Heart right ventricle (tissue), 16 donors: ENCODE results near the gene TPCN1. TPM values are rescaled to one million over a fixed set of nuclear protein-coding genes. Genes with fewer than 3 reads are reported as not detected.

Experiments used
- ATAC-seq, 8 donors: fragments of 200-7000 bp; cut with Tn5 transposase; one replicate each; pipeline ENCODE4 v1.9.1; 2020; ENCODE audit warnings: mild to moderate bottlenecking in 8 of 8, moderate library complexity in 8 of 8, moderate number of reproducible peaks in 1 of 8
- DNase-seq, 2 donors: peaks; one replicate each; pipeline ENCODE4 v3.0.0-alpha.2; 2020
- H3K27ac ChIP-seq, 10 donors: fragments of 200-600 bp; sonication (generic) in 2 of 10; one replicate each; pipeline versions ENCODE4 v1.5.0 to v1.8.0; 2020 to 2022; ENCODE audit warnings: mild to moderate bottlenecking in 3 of 10
- H3K27me3 ChIP-seq, 7 donors: fragments of 200-600 bp; one replicate each; pipeline ENCODE4 v1.8.0; 2021 to 2022; ENCODE audit warnings: mild to moderate bottlenecking in 2 of 7
- H3K36me3 ChIP-seq, 9 donors: fragments of 200-600 bp; sonication (generic) in 1 of 9; one replicate each; pipeline versions ENCODE4 v1.5.0 to v1.8.0; 2020 to 2022; ENCODE audit warnings: mild to moderate bottlenecking in 2 of 9
- H3K4me1 ChIP-seq, 9 donors: fragments of 200-600 bp; sonication (generic) in 1 of 9; one replicate each; pipeline versions ENCODE4 v1.5.0 to v1.8.0; 2020 to 2022; ENCODE audit warnings: mild to moderate bottlenecking in 4 of 9
- H3K4me3 ChIP-seq, 10 donors: fragments of 200-600 bp; sonication (generic) in 2 of 10; one replicate each; pipeline versions ENCODE4 v1.5.0 to v1.8.0; 2020 to 2022; ENCODE audit warnings: mild to moderate bottlenecking in 7 of 10, moderate library complexity in 2 of 10
- H3K9me3 ChIP-seq, 11 donors: fragments of 200-600 bp in 10 of 11; sonication (generic) in 2 of 11; one replicate each; pipeline versions ENCODE4 v1.5.0 to v1.8.0; 2013 to 2022; ENCODE audit warnings: mild to moderate bottlenecking in 2 of 11, control low read depth in 1 of 11, moderate library complexity in 1 of 11
- WGBS, 2 donors: extraction: QIAGEN DNeasy Blood & Tissue Kit; methylation state at CpG; one replicate each; pipeline ENCODE4 v1.1.7; 2013; ENCODE audit warnings: inconsistent platforms in 1 of 2; 5-methylcytosine and 5-hydroxymethylcytosine counted together
- intact Hi-C, 10 donors: fragments of 100-400 bp; cut with DNase I; formaldehyde crosslinking; loops; one replicate each; pipeline versions ENCODE4 v1.11.1 to v1.14.2; 2022
- polyA plus RNA-seq, 2 donors: library from polyadenylated mRNA; stranded (reverse); fragments of 200-250 nt; gene quantifications; one replicate each; pipeline ENCODE4 v1.2.3, GENCODE V29; 2013
- total RNA-seq, 10 donors: library from RNA; stranded (reverse); fragmentation: NEBNext Ultra II Directional in 3 of 10; extraction: Animal tissue kit (Norgen Biotek cat#: 25700) in 3 of 10; gene quantifications; one replicate each; pipeline versions ENCODE4 v1.2.1 to v1.2.4, GENCODE V29; 2021 to 2023
- TF ChIP-seq, protein P1 (sequence below), 9 donors: fragments of 200-600 bp; sonication (generic) in 2 of 9; IDR thresholded peaks; one replicate each; pipeline versions ENCODE4 v1.5.0 to v1.8.0; 2021 to 2022; ENCODE audit warnings: antibody characterized with exemption in 9 of 9, mild to moderate bottlenecking in 5 of 9, moderate library complexity in 1 of 9
- donor health status: Arrhythmogenic right ventricular cardiomyopathy.
- donor health status: ischemic (EF 13 %, LVEDD 7.1; RV severe dilation, severe dysfunction).
- donor health status: healthy with polysubstance abuse.
- donor health status: DM: no; HTN: yes; CAD: no.
- donor health status: DM: no; HTN: no; CAD: no.
- donor health status: ischemic (EF 25% LVEDD 6.9; RV normal size, moderate dysfunction).
- donor health status: ischemic (EF 25% LVEDD 5.7; RV mildly dilated, moderate dysfunction).
- donor health status: healthy.
- donor health status: DM: yes; HTN: yes; CAD: no.
- donor health status: Ischemic cardiomyopathy.
- donor health status: ischemic (EF 35%, LVEDD 5.7; RV mildly dilated, moderate dysfunction).
- donor health status: nonischemic (EF 11% LVEDD 7.7; RV severe dilation, severe dysfunction).
- donor health status: DM: yes; HTN: yes; CAD: no.
- donor health status: PGD.
- donor health status: ischemic (EF 29% LVEDD 5.4; RV normal size, mild dysfunction).
- donor health status: nonischemic (EF 23%, LVEDD 6.1; RV moderate dilation, normal function).

Gene TPCN1
- total and polyA plus RNA-seq, 12 donors = 16.4 to 163 (median 127) TPM

DNA sequence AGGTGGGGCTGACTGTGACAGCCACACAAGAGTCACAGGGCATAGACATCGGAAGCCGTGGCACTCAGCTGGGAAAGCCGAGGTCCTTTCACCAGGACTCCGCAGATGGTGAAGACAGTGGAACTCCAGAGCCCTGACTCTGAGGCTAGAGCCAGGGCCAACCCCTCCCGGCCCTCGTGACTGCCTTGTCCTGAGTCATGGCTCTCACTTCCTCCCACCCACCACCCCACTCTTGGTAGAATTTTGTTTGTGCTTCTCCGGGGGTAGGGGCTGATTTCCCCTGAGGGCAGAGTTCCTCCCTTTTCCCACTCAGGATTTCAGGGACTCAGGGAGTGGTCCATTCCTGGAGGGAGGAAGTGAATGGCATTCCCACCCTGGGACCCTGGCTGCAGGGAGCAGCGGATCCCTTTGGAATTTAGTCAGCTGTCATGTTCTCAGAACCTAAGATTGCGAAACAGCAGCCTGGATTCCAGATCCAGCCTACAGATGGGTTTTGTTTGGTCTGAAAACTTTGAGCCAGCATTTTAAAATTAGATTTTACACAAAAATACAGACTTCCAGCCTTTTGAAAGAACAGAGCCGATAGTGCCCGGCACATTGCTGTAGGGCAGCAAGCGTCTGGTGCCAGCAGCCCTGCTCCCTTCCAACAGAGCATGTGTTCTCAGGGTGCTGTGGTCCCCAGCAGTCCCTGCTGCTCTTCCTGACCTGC is 50.7 kb downstream of the TPCN1 start:
- peaks cover 0 to 99% (median 52%) of the 10 kb centered on the region in 9 donors for H3K36me3 ChIP-seq
- 43 to 58% methylated on average over 12 of the region's 12 CpGs for WGBS, 2 donors
- intact Hi-C loops = loop anchor here in 4 of 10 donors (5.0 to 10.0 kb wide), 3 partner anchors 40 to 75 kb away; no protein-coding TSS in a partner anchor
- peaks cover 11 to 46% (median 40%) of the 10 kb centered on the region in 9 donors for H3K4me1 ChIP-seq
- TF ChIP-seq, protein P1, sequence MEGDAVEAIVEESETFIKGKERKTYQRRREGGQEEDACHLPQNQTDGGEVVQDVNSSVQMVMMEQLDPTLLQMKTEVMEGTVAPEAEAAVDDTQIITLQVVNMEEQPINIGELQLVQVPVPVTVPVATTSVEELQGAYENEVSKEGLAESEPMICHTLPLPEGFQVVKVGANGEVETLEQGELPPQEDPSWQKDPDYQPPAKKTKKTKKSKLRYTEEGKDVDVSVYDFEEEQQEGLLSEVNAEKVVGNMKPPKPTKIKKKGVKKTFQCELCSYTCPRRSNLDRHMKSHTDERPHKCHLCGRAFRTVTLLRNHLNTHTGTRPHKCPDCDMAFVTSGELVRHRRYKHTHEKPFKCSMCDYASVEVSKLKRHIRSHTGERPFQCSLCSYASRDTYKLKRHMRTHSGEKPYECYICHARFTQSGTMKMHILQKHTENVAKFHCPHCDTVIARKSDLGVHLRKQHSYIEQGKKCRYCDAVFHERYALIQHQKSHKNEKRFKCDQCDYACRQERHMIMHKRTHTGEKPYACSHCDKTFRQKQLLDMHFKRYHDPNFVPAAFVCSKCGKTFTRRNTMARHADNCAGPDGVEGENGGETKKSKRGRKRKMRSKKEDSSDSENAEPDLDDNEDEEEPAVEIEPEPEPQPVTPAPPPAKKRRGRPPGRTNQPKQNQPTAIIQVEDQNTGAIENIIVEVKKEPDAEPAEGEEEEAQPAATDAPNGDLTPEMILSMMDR (IDR thresholded peaks at IDR 0.05) = no peak
- no peaks in the 10 kb centered on the region for H3K27me3 ChIP-seq
- peak; percentile 74 to 85 for DNase-seq
- H3K4me3 ChIP-seq = peak overlapping the region in 2 of 10 donors; percentile 2 to 11
- peak; percentile 78 to 94 (median 90) for ATAC-seq
- peak overlapping the region; percentile 46 to 92 (median 84) for H3K27ac ChIP-seq
- no peaks in the 10 kb centered on the region for H3K9me3 ChIP-seq

DNA sequence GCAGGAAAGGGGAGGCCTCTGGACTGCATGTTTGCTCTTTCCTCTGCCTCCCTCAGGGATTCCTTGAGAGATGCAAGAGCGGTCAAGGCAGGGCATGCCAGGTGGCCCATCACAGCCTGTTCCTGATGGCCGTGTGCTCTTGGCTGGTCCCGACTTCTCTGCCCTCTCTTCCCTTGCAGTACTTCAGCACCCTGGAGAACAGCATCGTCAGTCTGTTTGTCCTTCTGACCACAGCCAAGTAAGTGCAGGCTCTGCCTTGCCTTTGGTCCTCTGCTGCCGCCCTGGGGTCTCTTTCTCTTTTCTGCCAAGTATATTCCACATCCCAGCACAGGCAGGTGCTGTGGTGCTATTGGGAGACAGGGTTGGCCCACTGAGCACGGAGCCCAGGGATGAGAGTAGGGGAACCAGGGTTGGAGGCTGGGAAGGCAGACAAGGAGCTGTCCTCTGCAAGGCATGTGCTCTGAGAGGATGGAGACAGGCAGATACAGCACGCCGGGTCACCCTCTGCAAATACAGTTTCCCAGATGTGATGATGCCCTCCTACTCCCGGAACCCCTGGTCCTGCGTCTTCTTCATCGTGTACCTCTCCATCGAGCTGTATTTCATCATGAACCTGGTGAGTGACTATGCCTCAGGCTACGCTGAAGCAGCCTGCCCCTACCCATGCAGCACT is 51.9 kb downstream of the TPCN1 start:
- DNase-seq (no peak), ATAC-seq (peak in 1 of 8 donors; percentile 6)
- no peak overlapping the region for H3K4me3 ChIP-seq
- H3K36me3 ChIP-seq = peaks cover 2 to 99% (median 56%) of the 10 kb centered on the region in 9 donors
- no peaks in the 10 kb centered on the region for H3K9me3 ChIP-seq
- intact Hi-C loops = loop anchor here in 4 of 10 donors (5.0 to 10.0 kb wide), 3 partner anchors 41 to 76 kb away; no protein-coding TSS in a partner anchor
- H3K27ac ChIP-seq = peak overlapping the region; percentile 46 to 92 (median 84)
- TF ChIP-seq, protein P1 (IDR thresholded peaks at IDR 0.05) = no peak
- 83 to 88% methylated on average over 13 of the region's 13 CpGs for WGBS, 2 donors
- no peaks in the 10 kb centered on the region for H3K27me3 ChIP-seq
- H3K4me1 ChIP-seq = peaks cover 11 to 46% (median 40%) of the 10 kb centered on the region in 9 donors

DNA sequence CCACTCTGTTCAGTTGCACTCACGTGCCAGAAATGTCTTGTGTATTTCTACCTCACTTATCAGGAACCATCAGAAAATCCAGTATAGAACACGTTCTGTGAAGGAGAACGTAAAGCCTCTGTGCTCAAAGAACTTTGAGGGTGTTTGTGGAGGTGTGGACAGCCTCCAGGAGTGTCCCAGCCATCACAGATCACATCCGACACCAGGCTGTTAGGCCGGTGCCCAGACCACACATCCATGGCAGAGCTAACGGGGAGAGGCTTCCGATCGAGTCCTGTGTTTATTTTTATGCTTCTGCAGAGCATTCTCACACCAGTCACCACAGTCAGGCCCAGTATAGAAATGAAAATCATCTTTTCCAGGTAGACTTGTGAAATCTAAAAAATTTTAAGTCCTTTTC is 53.6 kb downstream of the TPCN1 start:
- TF ChIP-seq, protein P1 (IDR thresholded peaks at IDR 0.05) = no peak
- WGBS, 2 donors = 55 to 61% methylated on average over 8 of the region's 8 CpGs
- no peaks in the 10 kb centered on the region for H3K9me3 ChIP-seq
- ATAC-seq (peak in 4 of 8 donors; percentile 30 to 75 (median 56)), DNase-seq (no peak)
- peaks cover 0 to 99% (median 54%) of the 10 kb centered on the region in 9 donors for H3K36me3 ChIP-seq
- peaks cover 11 to 45% (median 33%) of the 10 kb centered on the region in 9 donors for H3K4me1 ChIP-seq
- no peak overlapping the region for H3K4me3 ChIP-seq
- peak overlapping the region in 6 of 10 donors; percentile 0 to 59 (median 44) for H3K27ac ChIP-seq
- intact Hi-C loops = loop anchor here in 4 of 10 donors (5.0 to 10.0 kb wide), 3 partner anchors 43 to 78 kb away; no protein-coding TSS in a partner anchor
- no peaks in the 10 kb centered on the region for H3K27me3 ChIP-seq

DNA sequence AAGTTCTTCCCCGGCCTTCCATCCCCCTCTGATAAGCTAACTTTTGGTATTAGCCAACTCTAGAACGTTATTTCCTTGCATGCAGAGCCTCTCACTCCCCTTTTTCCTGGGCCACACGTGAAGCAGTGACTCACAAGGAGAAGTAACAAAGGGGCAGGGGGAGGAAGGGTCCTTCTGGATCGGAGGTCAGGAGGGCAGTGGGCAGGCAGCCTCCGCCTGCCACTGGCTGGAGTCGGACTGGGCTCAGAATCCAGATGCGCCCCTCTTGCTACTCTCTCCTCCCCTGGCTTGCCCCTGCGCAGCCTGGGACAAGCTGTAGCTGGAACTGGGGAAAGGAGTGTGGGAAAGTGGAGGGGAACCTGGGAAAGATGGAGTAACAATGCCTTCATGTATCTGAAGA is 55.0 kb downstream of the TPCN1 start:
- intact Hi-C loops = loop anchor here in 1 of 10 donors (10.0 kb wide), 1 partner anchor 62 kb away; no protein-coding TSS in a partner anchor
- H3K27ac ChIP-seq = peak overlapping the region in 1 of 10 donors; percentile 58
- WGBS, 2 donors = 76 to 83% methylated on average over 8 of the region's 8 CpGs
- TF ChIP-seq, protein P1 (IDR thresholded peaks at IDR 0.05) = no peak
- H3K4me1 ChIP-seq = peaks cover 9 to 39% (median 25%) of the 10 kb centered on the region in 9 donors
- H3K4me3 ChIP-seq = no peak overlapping the region
- H3K27me3 ChIP-seq = no peaks in the 10 kb centered on the region
- peaks cover 0 to 99% (median 68%) of the 10 kb centered on the region in 9 donors for H3K36me3 ChIP-seq
- no peak for DNase-seq
- no peak for ATAC-seq
- H3K9me3 ChIP-seq = no peaks in the 10 kb centered on the region
